ENCODE results near the gene SF3A1.

- TF ChIP-seq CTCF (IDR thresholded peaks at IDR 0.05) (no peak), EZH2 (IDR thresholded peaks at IDR 0.05; ENCODE audit: borderline replicate concordance, insufficient read depth, low read depth, low read length, poor library complexity, severe bottlenecking) (no peak)
Measured at GRCh38 chr22:30285846-30286200, 70.9 kb downstream of the SF3A1 start.

All from B cell (primary cell).